SU-DHL-6 (cell line): ENCODE results near the gene ASPHD2.

Experiments
- H2AFZ ChIP-seq: fragments of 200-600 bp; sonication (generic); 2 replicates; pipeline ENCODE4 v1.6.1; 2014; ENCODE audit warnings: low read depth, mild to moderate bottlenecking, moderate library complexity, mixed read lengths, antibody characterized with exemption, low read length; ENCODE audit not compliant: severe bottlenecking
- H3F3A ChIP-seq: fragments of 200-600 bp; shearing (Covaris generic); 2 replicates; pipeline ENCODE4 v1.6.0; 2016; ENCODE audit warnings: antibody characterized with exemption, mild to moderate bottlenecking; ENCODE audit not compliant: insufficient read depth
- H3K27ac ChIP-seq: fragments of 200-600 bp; sonication (generic); 2 replicates; pipeline ENCODE4 v1.5.1; 2016; ENCODE audit warnings: low read depth, mild to moderate bottlenecking, low read length, moderate library complexity, mixed read lengths
- H3K27me3 ChIP-seq: fragments of 200-600 bp; sonication (generic), shearing (Covaris generic); 2 replicates; pipeline ENCODE4 v1.6.0; 2014; ENCODE audit warnings: mild to moderate bottlenecking, low read length
- H3K36me3 ChIP-seq: fragments of 200-600 bp; sonication (generic); 2 replicates; pipeline ENCODE4 v1.6.1; 2014; ENCODE audit warnings: mild to moderate bottlenecking, low read length, mixed read lengths
- H3K4me2 ChIP-seq: fragments of 300-600, 200-600 bp; shearing (Covaris generic), sonication (generic); 2 replicates; pipeline ENCODE4 v1.6.0; 2014; ENCODE audit warnings: low read length, low read depth, mild to moderate bottlenecking; ENCODE audit not compliant: poor library complexity, severe bottlenecking
- H3K4me3 ChIP-seq: fragments of 200-600 bp; sonication (generic); 2 replicates; pipeline ENCODE4 v1.5.1; 2014; ENCODE audit warnings: antibody characterized with exemption, low read length, mild to moderate bottlenecking, mixed read lengths; ENCODE audit not compliant: insufficient read depth, poor library complexity, severe bottlenecking
- H3K79me2 ChIP-seq: fragments of 200-600 bp; sonication (generic); 2 replicates; pipeline ENCODE4 v1.6.1; 2014; ENCODE audit warnings: mild to moderate bottlenecking, low read length, moderate library complexity; ENCODE audit not compliant: insufficient read depth
- H3K9ac ChIP-seq: fragments of 200-600 bp; sonication (generic); 2 replicates; pipeline ENCODE4 v1.7.0; 2014; ENCODE audit warnings: mild to moderate bottlenecking, low read length
- H3K9me2 ChIP-seq: fragments of 200-600 bp; sonication (generic); replicated peaks from 2 replicates; pipeline ENCODE4 v1.6.1; 2014; ENCODE audit warnings: low read length; ENCODE audit not compliant: insufficient read depth
- H3K9me3 ChIP-seq: fragments of 200-600 bp; sonication (generic); 2 replicates; pipeline ENCODE4 v1.6.1; 2014; ENCODE audit warnings: low read length, mixed read lengths; ENCODE audit not compliant: insufficient read depth
- H4K20me1 ChIP-seq: fragments of 200-600 bp; sonication (generic); 2 replicates; pipeline ENCODE4 v1.6.1; 2014; ENCODE audit warnings: low read depth, mild to moderate bottlenecking, antibody characterized with exemption, low read length, moderate library complexity, mixed read lengths
- CTCF ChIP-seq: fragments of 200-600 bp; sonication (generic); IDR thresholded peaks from one replicate; pipeline ENCODE4 v1.5.1; 2017; ENCODE audit warnings: antibody characterized with exemption, mild to moderate bottlenecking, low read length, moderate library complexity; ENCODE audit not compliant: insufficient read depth, poor library complexity, severe bottlenecking
- EZH2phosphoT487 ChIP-seq: fragments of 200-600 bp; sonication (generic), shearing (Covaris generic); conservative IDR thresholded peaks from 2 replicates; pipeline ENCODE4 v1.6.1; 2018; ENCODE audit warnings: mild to moderate bottlenecking, antibody characterized with exemption, low read length, moderate library complexity, mixed read lengths

ASPHD2 gene

DNA sequence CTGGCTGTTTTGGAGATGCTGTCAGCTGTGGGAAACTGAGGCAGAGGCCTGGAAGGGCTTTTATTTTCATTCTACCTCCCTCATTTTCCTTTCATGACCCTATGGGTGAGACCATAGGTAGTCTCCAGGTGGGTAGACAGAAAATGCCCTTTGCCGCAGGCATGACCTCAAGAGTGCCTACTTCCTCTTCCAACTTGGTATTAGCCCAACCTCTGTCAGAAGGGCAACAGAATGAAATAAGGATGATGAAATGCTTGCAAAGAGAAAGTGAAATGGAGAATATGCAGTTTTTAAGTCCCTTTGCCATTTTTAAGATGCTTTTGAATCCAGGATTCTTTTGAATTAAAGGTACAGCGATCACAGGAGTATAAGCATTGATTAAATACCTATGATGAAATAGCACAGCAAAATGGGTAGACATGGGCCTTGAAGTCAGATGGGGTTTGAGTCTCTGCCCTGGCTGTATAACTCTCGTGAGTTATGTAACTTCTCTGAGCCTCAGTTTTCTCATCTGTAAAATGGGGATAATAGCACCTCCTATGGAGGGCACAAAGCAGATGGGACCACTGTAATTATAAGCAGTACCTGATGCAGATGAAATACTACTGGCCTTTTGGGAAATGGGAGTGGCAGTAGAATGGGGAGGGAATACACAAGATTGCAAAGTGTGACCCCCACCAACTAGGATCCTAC lies 3.7 kb downstream of the ASPHD2 start:
- no peaks in the 10 kb centered on the region for H4K20me1 ChIP-seq
- no peaks in the 10 kb centered on the region for H3K27me3 ChIP-seq
- H3K4me3 ChIP-seq, result no peak overlapping the region
- H3F3A ChIP-seq, result peaks cover 14% of the 10 kb centered on the region
- no peaks in the 10 kb centered on the region for H3K9me3 ChIP-seq
- TF ChIP-seq CTCF, result no peak
- TF ChIP-seq EZH2phosphoT487, result no peak
- H3K9me2 ChIP-seq, result no peaks in the 10 kb centered on the region
- H2AFZ ChIP-seq, result no peak overlapping the region
- no peaks in the 10 kb centered on the region for H3K79me2 ChIP-seq
- peak overlapping the region; percentile 2 for H3K4me2 ChIP-seq
- no peak overlapping the region for H3K9ac ChIP-seq
- H3K36me3 ChIP-seq, result no peaks in the 10 kb centered on the region
- peak overlapping the region; percentile 14; the same call in 1 of the 2 replicates for H3K27ac ChIP-seq

DNA sequence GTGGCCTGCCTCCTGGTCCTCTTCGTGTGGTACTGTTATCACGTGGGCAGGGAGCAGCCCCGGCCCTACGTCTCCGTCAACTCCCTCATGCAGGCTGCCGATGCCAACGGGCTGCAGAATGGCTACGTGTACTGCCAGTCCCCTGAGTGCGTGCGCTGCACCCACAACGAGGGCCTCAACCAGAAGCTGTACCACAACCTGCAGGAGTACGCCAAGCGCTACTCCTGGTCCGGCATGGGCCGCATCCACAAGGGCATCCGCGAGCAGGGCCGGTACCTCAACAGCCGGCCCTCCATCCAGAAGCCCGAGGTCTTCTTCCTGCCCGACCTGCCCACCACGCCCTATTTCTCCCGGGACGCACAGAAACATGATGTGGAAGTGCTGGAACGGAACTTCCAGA lies 4.7 kb downstream of the ASPHD2 start:
- Histone ChIP-seq H3K27me3 (no peaks in the 10 kb centered on the region), H3K4me2 (no peak overlapping the region), H3K9me3 (no peaks in the 10 kb centered on the region), H3F3A (peaks cover 7% of the 10 kb centered on the region), H4K20me1 (no peaks in the 10 kb centered on the region), H3K9me2 (no peaks in the 10 kb centered on the region), H3K79me2 (no peaks in the 10 kb centered on the region), H3K9ac (no peak overlapping the region), H3K27ac (no peak overlapping the region), H3K36me3 (no peaks in the 10 kb centered on the region), H3K4me3 (no peak overlapping the region), H2AFZ (no peak overlapping the region)
- TF ChIP-seq CTCF (no peak), EZH2phosphoT487 (no peak)

- Histone ChIP-seq H2AFZ (no peak overlapping the region), H3K9me3 (no peaks in the 10 kb centered on the region), H3K4me3 (no peak overlapping the region), H4K20me1 (no peaks in the 10 kb centered on the region), H3K27me3 (no peaks in the 10 kb centered on the region), H3K4me2 (no peak overlapping the region), H3K27ac (no peak overlapping the region), H3K9ac (no peak overlapping the region), H3K79me2 (no peaks in the 10 kb centered on the region), H3K9me2 (no peaks in the 10 kb centered on the region), H3K36me3 (no peaks in the 10 kb centered on the region), H3F3A (peaks cover 5% of the 10 kb centered on the region)
- TF ChIP-seq CTCF (no peak), EZH2phosphoT487 (no peak)
These were observed 6.5 kb downstream of the ASPHD2 start for GRCh38 chr22:26435327-26436093.
